NOMO-1 (cell line): ENCODE data around the gene SMNDC1.
A peak's percentile ranks its signal among the peaks of the same experiment; 100 is the strongest.

Experiments used
- DNase-seq, 2 experiments: peaks; one replicate each; lab custom pipeline; 2025; ENCODE audit not compliant: unreplicated experiment in 2 of 2; lab: John Stamatoyannopoulos, UW

Gene SMNDC1

GRCh38 chr10:110330675-110331074 lies 26.0 kb upstream of the SMNDC1 start:
- no peak for DNase-seq

- no peak for DNase-seq
Observed at GRCh38 chr10:110327262-110327914, 22.7 kb upstream of the SMNDC1 start.

GRCh38 chr10:110326351-110327032 lies 21.8 kb upstream of the SMNDC1 start:
- DNase-seq, result no peak

- no peak for DNase-seq
Observed at GRCh38 chr10:110324805-110325280, 20.1 kb upstream of the SMNDC1 start.

GRCh38 chr10:110324201-110324804 lies 19.6 kb upstream of the SMNDC1 start:
- DNase-seq, result no peak

- DNase-seq, result no peak
Observed at GRCh38 chr10:110323503-110323902, 18.8 kb upstream of the SMNDC1 start.

- no peak for DNase-seq
Observed at GRCh38 chr10:110321869-110322620, 17.3 kb upstream of the SMNDC1 start.

- no peak for DNase-seq
Observed at GRCh38 chr10:110317866-110318850, 13.4 kb upstream of the SMNDC1 start.

- DNase-seq, result no peak
Observed at GRCh38 chr10:110313674-110314073, 9.0 kb upstream of the SMNDC1 start.

- no peak for DNase-seq
Observed at GRCh38 chr10:110312206-110312605, 7.5 kb upstream of the SMNDC1 start.

GRCh38 chr10:110311357-110311949 lies 6.7 kb upstream of the SMNDC1 start:
- DNase-seq, result peak in 1 of 2 experiments; percentile 33

GRCh38 chr10:110310741-110311140 lies 6.0 kb upstream of the SMNDC1 start:
- no peak for DNase-seq

- DNase-seq, result no peak
Observed at GRCh38 chr10:110307805-110308204, 3.1 kb upstream of the SMNDC1 start.

- DNase-seq, result no peak
Observed at GRCh38 chr10:110306452-110306768, 1.7 kb upstream of the SMNDC1 start.

- peak; percentile 75 to 96 for DNase-seq
Observed at GRCh38 chr10:110305767-110306451, 1.2 kb upstream of the SMNDC1 start.

GRCh38 chr10:110304394-110304779 lies 333 bp downstream of the SMNDC1 start:
- no peak for DNase-seq

GRCh38 chr10:110303681-110304080 lies 1.0 kb downstream of the SMNDC1 start:
- no peak for DNase-seq

GRCh38 chr10:110300486-110300986 lies 4.2 kb downstream of the SMNDC1 start:
- no peak for DNase-seq

GRCh38 chr10:110296966-110297365 lies 7.8 kb downstream of the SMNDC1 start:
- DNase-seq, result no peak
